ENCODE measurements around the gene PRKCE.

The PRKCE gene

DNA sequence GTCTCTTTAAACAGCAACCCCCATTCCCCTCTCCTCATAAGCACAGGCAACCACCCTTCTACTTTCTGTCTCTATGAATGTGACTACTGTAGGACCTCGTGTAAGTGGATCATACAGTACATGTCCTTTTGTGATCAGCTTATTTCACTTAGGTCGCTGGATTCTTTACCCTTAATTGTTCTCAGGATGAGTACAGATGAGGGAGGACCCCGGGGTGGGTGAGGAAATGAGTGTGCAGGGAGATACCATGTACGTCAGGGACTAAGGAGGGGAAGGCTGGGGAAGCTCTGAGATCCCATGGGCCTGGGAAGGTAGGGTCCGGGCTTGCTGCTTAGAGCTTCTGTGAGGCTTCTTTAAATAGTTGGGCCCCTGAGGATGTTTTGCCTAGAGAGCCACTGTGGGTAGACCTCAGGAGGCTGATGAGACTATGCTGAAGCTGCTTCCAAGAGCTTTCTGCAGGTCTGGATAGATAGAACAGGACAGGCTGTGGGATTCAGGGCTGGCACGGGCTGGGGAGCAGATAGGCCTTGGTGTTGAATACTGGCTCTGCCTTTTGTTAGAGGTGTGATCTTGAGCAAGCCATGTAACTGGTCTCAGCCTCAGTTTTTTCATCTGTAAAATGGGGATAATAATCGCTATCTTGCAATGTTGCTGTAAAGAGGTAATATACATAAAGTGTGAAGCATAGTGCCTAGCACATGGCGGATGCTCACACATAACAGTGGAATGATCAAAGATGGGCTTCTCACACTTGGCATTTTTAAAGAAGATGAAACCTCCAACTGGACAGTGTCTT is 155.3 kb downstream of the PRKCE start:
- ATAC-seq (no peak), DNase-seq (no peak)
- no peaks in the 10 kb centered on the region for H3K36me3 Mint-ChIP-seq (ENCODE audit: low read depth)
- H3K9me3 Mint-ChIP-seq = no peaks in the 10 kb centered on the region
- no peaks in the 10 kb centered on the region for H3K4me1 Mint-ChIP-seq
- H3K27me3 Mint-ChIP-seq = no peaks in the 10 kb centered on the region
- H3K4me3 Mint-ChIP-seq = no peak overlapping the region
- H3K27ac Mint-ChIP-seq = no peak overlapping the region

DNA sequence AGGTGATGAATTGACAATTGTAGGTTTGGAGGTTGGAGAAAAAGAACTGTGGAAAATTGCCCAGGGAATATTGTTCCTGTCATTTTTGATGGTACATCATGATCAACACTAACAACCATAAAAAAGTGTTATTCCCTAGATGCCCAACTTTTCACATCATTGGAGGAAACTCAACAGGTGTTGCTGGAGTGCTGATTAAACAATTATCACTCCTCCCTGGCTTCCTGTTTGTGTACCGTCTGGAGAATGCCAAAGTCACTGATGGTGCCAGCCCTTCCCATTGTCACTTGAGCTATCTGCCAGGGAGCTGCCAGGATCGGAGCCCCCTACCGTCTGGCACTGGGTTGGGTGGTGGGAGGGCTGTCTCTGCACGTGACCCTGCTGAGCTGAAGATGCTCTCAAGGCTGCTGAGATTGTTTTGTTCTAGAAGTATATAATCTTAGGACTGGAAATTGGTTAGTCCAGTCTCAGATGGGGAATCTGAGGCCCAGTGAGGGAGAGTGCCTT is 156.9 kb downstream of the PRKCE start:
- no peaks in the 10 kb centered on the region for H3K9me3 Mint-ChIP-seq
- ATAC-seq = no peak

GRCh38 chr2:45809205-45809604 is 157.7 kb downstream of the PRKCE start:
- Mint-ChIP-seq H3K36me3 (ENCODE audit: low read depth) (no peaks in the 10 kb centered on the region), H3K4me1 (no peaks in the 10 kb centered on the region), H3K9me3 (no peaks in the 10 kb centered on the region), H3K4me3 (no peak overlapping the region), H3K27ac (no peak overlapping the region), H3K27me3 (no peaks in the 10 kb centered on the region)
- ATAC-seq (no peak), DNase-seq (no peak)

More for the DNA sequence above, 156.9 kb downstream of the PRKCE start:
- Mint-ChIP-seq H3K27me3 (no peaks in the 10 kb centered on the region), H3K36me3 (ENCODE audit: low read depth) (no peaks in the 10 kb centered on the region), H3K27ac (no peak overlapping the region), H3K4me3 (no peak overlapping the region), H3K4me1 (no peaks in the 10 kb centered on the region)
- DNase-seq = no peak

- no peaks in the 10 kb centered on the region for H3K36me3 Mint-ChIP-seq (ENCODE audit: low read depth)
- DNase-seq = no peak
- H3K27ac Mint-ChIP-seq = no peak overlapping the region
- no peak overlapping the region for H3K4me3 Mint-ChIP-seq
- no peaks in the 10 kb centered on the region for H3K9me3 Mint-ChIP-seq
- no peaks in the 10 kb centered on the region for H3K27me3 Mint-ChIP-seq
- no peak for ATAC-seq
- no peaks in the 10 kb centered on the region for H3K4me1 Mint-ChIP-seq
These were observed 160.6 kb downstream of the PRKCE start for GRCh38 chr2:45812011-45812500.

DNA sequence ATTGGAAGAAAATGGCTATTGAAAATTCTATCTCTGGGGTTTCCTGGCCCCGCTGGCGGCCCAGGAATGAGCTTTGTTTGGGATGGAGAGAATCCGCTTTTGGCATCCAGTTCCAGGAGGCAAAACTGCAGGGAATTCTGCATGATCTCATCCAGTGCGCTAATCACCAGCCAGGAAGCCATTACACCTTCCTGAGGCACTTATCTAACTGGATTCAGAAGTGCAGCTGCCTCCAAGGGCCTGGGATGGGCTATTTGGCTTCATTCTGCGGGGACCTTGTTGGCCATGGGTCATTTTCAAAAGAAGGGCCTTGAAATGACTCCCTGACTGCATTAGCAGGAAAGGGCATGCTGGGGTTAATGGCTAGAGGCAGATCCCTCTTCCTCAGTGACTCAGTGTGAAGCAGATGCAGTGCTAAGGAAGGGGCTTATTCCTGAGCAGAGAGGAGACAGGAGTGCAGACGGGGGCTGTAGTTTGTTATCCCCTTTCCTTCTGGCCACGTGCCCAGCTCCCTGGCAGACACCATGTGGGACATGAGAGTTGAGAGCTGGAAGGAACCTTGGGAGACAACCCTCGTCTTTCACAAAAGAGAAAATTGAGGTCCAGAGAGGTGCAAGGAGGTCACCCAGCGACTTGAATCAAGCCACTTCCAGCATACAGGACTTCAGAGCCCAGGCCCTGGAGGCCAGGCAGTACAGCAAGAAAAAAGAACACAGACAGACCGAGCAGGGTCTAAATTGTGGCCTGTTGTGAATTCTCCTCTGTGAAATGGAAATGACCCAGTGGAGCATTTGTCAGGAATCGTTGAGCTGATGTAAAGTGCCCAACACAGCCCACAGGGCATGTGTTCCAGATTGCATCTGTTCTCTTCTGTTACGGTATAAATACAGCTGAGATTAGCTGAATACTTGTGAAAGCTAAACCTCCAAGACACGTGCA is 161.8 kb downstream of the PRKCE start:
- Mint-ChIP-seq H3K27ac (no peak overlapping the region), H3K4me3 (no peak overlapping the region), H3K9me3 (no peaks in the 10 kb centered on the region), H3K36me3 (ENCODE audit: low read depth) (no peaks in the 10 kb centered on the region), H3K27me3 (no peaks in the 10 kb centered on the region), H3K4me1 (no peaks in the 10 kb centered on the region)
- no peak for DNase-seq
- ATAC-seq = no peak

DNA sequence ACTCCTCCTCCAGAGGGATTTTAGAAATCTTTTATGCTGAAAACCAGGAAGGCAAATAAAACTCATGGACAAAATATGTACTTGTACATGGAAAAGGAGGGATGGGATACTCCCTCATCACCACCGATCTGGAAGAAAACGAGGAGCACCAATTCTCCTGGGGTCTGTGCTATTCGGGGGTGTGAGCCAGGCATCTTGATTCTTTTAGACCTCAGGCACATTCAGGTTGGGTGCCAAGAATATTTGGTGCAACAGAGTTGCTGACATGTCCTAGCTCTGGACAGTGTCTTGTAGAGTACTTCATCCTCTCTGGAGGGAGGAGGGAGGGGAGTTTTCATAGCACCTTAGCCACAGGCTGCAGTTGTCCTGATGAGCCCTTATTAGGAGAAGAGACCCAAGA is 163.0 kb downstream of the PRKCE start:
- ATAC-seq (no peak), DNase-seq (no peak)
- no peaks in the 10 kb centered on the region for H3K27me3 Mint-ChIP-seq
- no peaks in the 10 kb centered on the region for H3K36me3 Mint-ChIP-seq (ENCODE audit: low read depth)
- no peaks in the 10 kb centered on the region for H3K4me1 Mint-ChIP-seq
- no peaks in the 10 kb centered on the region for H3K9me3 Mint-ChIP-seq
- no peak overlapping the region for H3K27ac Mint-ChIP-seq
- H3K4me3 Mint-ChIP-seq = no peak overlapping the region

DNA sequence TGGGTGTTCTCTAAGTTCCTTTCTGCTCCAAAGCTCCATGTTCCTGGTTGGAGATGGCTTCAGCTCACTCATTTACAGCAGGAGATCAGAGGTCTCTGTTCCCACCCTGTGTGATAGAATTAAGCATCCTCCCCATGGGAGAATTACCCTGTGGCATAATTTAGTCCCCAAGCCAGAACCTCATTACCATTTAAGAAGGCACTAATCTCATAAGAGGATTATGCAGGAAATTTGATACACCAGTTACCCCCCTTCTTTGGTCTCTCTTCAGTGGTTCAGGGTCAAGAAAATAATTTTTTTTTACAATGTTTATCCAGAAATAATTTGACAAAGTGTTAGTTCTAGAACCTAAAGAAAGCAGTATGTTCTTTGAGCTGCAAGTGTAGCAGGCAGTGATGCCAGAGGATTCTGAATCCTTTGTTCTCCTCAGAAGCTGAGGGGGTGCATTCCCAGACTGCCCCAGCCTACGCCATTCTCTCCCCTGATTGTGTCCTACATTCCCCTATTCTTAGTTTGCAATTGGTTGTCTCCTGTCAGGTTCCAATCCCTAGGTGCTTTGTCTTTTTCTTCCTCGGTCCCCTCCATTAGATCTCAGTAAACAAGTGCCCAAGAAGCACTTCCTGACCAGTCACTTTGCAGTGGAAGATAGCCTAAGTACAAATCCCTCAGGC is 163.6 kb downstream of the PRKCE start:
- no peak overlapping the region for H3K27ac Mint-ChIP-seq

DNA sequence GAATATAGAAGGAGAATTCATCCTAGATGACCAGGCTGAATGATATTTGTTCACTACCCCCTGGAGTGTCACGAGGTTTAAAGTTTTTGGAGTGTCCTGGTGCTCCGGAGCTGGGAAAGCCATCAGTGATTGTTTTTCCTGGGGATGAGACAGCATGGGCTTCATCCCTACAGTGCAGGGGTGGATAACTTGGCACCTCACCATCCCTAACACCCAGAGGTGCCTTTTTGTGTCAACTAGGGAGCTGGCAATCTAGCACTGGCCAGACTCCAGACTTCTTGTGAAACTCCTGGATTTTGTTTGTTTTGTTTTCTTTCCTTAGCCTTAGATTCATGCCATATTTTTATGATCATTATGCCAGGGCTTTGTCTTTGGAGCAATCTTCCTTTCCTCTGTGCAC is 164.8 kb downstream of the PRKCE start:
- no peaks in the 10 kb centered on the region for H3K27me3 Mint-ChIP-seq
- DNase-seq (no peak), ATAC-seq (no peak)
- H3K36me3 Mint-ChIP-seq (ENCODE audit: low read depth) = no peaks in the 10 kb centered on the region
- peaks cover 8% of the 10 kb centered on the region for H3K4me1 Mint-ChIP-seq
- no peaks in the 10 kb centered on the region for H3K9me3 Mint-ChIP-seq
- H3K27ac Mint-ChIP-seq = no peak overlapping the region
- no peak overlapping the region for H3K4me3 Mint-ChIP-seq

More for the DNA sequence above, 163.6 kb downstream of the PRKCE start:
- no peak overlapping the region for H3K4me3 Mint-ChIP-seq
- H3K36me3 Mint-ChIP-seq (ENCODE audit: low read depth) = no peaks in the 10 kb centered on the region
- peaks cover 5% of the 10 kb centered on the region for H3K4me1 Mint-ChIP-seq
- DNase-seq (no peak), ATAC-seq (no peak)
- no peaks in the 10 kb centered on the region for H3K9me3 Mint-ChIP-seq
- no peaks in the 10 kb centered on the region for H3K27me3 Mint-ChIP-seq

GRCh38 chr2:45818591-45818990 is 167.1 kb downstream of the PRKCE start:
- ATAC-seq = no peak
- Mint-ChIP-seq H3K27ac (no peak overlapping the region), H3K4me3 (no peak overlapping the region), H3K36me3 (ENCODE audit: low read depth) (no peaks in the 10 kb centered on the region), H3K9me3 (no peaks in the 10 kb centered on the region), H3K4me1 (peaks cover 12% of the 10 kb centered on the region), H3K27me3 (no peaks in the 10 kb centered on the region)
- no peak for DNase-seq

- no peaks in the 10 kb centered on the region for H3K27me3 Mint-ChIP-seq
- no peak overlapping the region for H3K4me3 Mint-ChIP-seq
- ATAC-seq (no peak), DNase-seq (no peak)
- H3K27ac Mint-ChIP-seq = no peak overlapping the region
- H3K36me3 Mint-ChIP-seq (ENCODE audit: low read depth) = no peaks in the 10 kb centered on the region
- peaks cover 17% of the 10 kb centered on the region for H3K4me1 Mint-ChIP-seq
- H3K9me3 Mint-ChIP-seq = no peaks in the 10 kb centered on the region
These were observed 168.6 kb downstream of the PRKCE start for GRCh38 chr2:45820048-45820447.

GRCh38 chr2:45821558-45822271 is 170.2 kb downstream of the PRKCE start:
- no peak for ATAC-seq
- peaks cover 19% of the 10 kb centered on the region for H3K4me1 Mint-ChIP-seq
- no peak overlapping the region for H3K4me3 Mint-ChIP-seq
- no peaks in the 10 kb centered on the region for H3K27me3 Mint-ChIP-seq
- DNase-seq = no peak
- no peak overlapping the region for H3K27ac Mint-ChIP-seq
- H3K9me3 Mint-ChIP-seq = no peaks in the 10 kb centered on the region
- no peaks in the 10 kb centered on the region for H3K36me3 Mint-ChIP-seq (ENCODE audit: low read depth)

GRCh38 chr2:45822272-45822630 is 170.8 kb downstream of the PRKCE start:
- peaks cover 23% of the 10 kb centered on the region for H3K4me1 Mint-ChIP-seq
- no peaks in the 10 kb centered on the region for H3K9me3 Mint-ChIP-seq
- no peak overlapping the region for H3K27ac Mint-ChIP-seq
- DNase-seq (no peak), ATAC-seq (no peak)
- no peak overlapping the region for H3K4me3 Mint-ChIP-seq
- H3K27me3 Mint-ChIP-seq = no peaks in the 10 kb centered on the region
- H3K36me3 Mint-ChIP-seq (ENCODE audit: low read depth) = no peaks in the 10 kb centered on the region

GRCh38 chr2:45823723-45824206 is 172.3 kb downstream of the PRKCE start:
- no peak for ATAC-seq
- no peak overlapping the region for H3K4me3 Mint-ChIP-seq
- peaks cover 24% of the 10 kb centered on the region for H3K4me1 Mint-ChIP-seq
- no peaks in the 10 kb centered on the region for H3K36me3 Mint-ChIP-seq (ENCODE audit: low read depth)
- H3K27ac Mint-ChIP-seq = no peak overlapping the region
- no peak for DNase-seq
- no peaks in the 10 kb centered on the region for H3K9me3 Mint-ChIP-seq
- no peaks in the 10 kb centered on the region for H3K27me3 Mint-ChIP-seq

All from activated naive CD8-positive, alpha-beta T cell treated with anti-CD3 and anti-CD28 coated beads, Interleukin-2, amount 50 U/mL, for 24 hours (primary cell).